Measurements from ENCODE around the gene BTNL3.
"Not testable (repeated sequence)": the region's sequence is repeated elsewhere in the genome, so short reads cannot be mapped to it uniquely, and the experiment has no call there.

BTNL3 gene

GRCh38 chr5:181024245-181025064 lies 35.8 kb downstream of the BTNL3 start:
- DNase-seq: no peak

- no peak for DNase-seq
These were observed 38.9 kb downstream of the BTNL3 start for GRCh38 chr5:181027452-181028031.

- no peak for DNase-seq
These were observed 39.6 kb downstream of the BTNL3 start for GRCh38 chr5:181028032-181028819.

DNA sequence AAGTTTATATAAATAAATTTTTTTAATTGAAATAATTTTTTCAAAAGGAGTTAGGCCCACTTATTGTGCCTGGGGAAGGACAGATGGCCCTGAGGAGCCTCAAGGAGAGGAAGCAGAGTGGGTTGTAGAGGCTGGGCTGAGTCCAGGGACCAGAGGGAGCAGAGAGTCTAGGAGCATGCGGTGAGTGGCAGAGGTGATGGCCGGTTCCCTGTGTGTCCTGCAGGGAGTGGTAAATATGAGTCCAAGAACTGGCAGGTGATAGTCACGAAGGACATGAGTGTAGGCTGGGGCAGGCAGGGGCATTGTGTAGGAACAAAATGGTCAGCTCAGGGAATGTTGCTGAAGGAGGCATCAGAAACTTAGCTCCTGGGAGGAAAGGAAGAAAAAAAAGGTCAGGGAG lies 43.1 kb downstream of the BTNL3 start:
- no peak for DNase-seq

DNA sequence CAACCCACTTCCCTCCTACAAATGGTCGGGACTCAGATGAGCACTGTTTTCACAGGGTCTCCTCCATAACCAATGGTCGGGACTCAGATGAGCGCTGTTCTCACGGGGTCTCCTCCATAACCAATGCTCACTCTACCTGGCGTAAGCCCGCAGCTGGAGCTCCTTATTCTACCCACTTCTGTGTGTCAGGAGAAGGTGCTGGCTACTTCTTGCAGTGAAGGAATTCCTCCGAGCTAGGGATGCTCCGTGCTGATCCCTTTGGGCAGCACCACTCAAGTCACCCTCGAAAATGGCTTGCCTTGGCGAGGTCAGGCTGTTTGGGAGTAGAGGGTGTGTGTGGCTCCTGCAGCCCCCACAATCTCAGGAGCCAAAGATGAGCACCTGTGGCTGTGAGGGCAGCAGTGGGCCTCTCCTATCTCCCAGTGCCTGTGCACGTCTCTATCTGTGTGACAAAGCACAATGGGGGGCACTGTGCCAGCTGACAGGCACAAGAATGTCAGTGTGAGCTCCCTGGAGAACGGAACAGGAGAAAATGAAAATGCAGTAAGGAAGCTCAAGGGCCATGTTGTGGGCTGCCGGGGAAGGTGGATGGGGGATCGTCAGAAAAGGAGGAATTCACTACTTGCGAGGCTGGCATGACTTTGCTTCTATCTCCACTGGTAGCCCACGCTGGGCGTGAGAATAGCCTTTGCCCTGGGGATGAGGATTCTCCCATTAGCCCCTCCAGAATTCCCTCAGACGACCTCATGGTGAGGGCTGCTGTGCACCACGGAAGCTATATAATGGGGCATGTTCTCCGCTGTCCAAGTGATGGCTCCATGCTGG lies 47.6 kb downstream of the BTNL3 start:
- DNase-seq: no peak

GRCh38 chr5:181036816-181037364 lies 48.2 kb downstream of the BTNL3 start:
- no peak for DNase-seq

GRCh38 chr5:181037365-181037861 lies 48.8 kb downstream of the BTNL3 start:
- DNase-seq: no peak

GRCh38 chr5:181039471-181039870 lies 50.8 kb downstream of the BTNL3 start:
- no peak for DNase-seq

DNA sequence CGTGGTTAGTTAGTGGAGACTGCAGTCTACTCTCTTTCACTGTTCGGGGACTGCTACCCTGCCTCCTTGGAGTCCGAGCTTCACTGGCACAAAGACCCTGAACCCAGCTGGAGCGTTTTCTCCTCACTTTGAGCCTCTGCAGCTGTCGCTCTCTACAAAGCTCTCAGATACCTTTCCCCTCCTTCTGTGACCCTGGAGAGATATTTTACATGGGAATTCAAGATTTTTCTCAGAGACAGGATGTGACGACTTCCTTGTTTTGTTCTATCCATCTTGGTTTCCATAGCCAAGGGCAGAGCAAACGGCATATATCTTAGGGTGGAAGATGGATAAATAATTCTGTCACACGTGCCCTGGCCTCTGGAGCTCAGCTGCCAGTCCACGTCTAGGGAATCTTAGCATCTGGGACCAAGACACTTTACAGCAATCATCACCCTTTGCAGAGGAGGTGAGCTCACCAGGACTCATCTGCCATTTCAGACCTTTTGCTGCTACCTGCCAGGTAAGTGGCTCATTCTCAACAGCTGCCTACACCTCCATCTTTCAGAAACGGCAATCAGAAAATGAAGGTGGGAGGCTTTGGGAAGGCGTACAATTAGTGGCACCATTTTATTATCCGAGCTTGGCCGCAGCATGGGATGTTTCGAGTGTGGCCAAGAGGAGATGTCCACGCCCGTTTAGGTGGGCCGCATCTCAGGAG lies 51.4 kb downstream of the BTNL3 start, which contains the start of gene BTNL9:
BTNL9 (plus strand) TSS at position 336 of the 700 bp plus-strand sequence. CDS start 5,224 bp downstream, outside the sequence.
- DNase-seq: no peak

DNA sequence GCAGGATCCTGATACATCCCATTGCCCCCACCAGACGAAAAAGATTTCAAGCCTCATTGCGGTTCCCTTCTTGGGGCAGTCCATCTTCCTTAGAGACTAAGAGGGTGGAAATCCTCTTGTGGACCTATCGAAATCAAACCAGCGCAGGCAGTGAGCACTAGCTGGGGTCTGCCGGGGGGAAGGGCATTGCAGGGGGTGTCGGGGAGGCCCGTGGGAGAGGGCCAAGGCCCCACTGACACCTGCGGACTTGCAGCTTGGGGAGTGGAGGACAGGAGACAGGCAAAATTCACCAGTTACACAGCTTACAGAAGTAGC lies 51.9 kb downstream of the BTNL3 start:
- DNase-seq: no peak

- no peak for DNase-seq
These were observed 52.4 kb downstream of the BTNL3 start for GRCh38 chr5:181041043-181041442.

GRCh38 chr5:181042036-181042713 lies 53.5 kb downstream of the BTNL3 start:
- no peak for DNase-seq

GRCh38 chr5:181042722-181043121 lies 54.1 kb downstream of the BTNL3 start:
- no peak for DNase-seq

- DNase-seq: no peak
These were observed 54.8 kb downstream of the BTNL3 start for GRCh38 chr5:181043285-181044092.

- DNase-seq: no peak
These were observed 55.5 kb downstream of the BTNL3 start for GRCh38 chr5:181044093-181044599.

DNA sequence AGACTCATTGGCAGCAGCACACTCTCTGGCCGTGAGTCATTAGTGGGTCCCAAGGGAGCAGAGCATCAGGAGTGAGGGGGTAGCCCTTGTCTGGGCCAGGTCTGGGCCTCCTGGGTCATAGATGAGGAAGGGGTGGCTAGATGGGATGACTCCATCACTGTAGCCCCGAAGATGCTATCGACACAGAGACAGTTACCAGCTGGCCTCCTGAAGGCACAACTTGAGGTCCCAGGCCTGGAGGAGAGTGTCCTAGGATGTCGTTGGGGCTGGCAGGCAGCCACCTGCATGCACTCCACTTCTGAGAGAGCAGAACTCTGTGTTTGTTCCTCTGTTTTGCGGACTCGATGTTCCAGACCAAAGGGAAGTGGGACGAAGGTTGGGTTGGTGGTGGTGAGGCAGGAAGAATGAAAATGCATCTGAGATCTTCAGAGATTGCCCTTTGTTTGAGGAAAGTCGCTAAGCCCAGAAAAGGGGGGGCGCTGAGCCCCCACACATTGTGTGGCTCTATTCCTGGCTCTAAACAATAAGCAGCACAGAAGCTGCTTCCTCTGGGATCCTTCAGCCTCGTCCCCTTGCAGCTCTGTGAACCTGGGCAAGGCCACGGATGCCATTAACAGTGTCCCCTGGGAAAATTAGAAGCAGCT lies 56.1 kb downstream of the BTNL3 start:
- no peak for DNase-seq

DNA sequence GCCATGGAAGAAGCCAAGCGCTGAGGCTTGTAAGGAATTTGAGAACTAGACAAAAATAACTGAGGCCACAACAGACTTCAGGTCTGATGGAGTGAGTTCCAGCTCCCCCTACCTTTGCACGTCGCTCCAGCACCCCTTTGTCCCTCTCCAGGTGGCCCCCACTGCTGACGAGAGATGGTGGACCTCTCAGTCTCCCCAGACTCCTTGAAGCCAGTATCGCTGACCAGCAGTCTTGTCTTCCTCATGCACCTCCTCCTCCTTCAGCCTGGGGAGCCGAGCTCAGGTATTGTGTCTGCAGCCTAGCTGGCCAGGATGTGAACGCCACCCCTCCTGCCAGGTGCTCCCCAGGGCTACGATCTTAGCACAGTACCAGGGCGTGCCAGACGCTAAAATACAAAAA lies 56.7 kb downstream of the BTNL3 start:
- no peak for DNase-seq

- not testable (repeated sequence) for DNase-seq
These were observed 57.2 kb downstream of the BTNL3 start for GRCh38 chr5:181045857-181046256.

DNA sequence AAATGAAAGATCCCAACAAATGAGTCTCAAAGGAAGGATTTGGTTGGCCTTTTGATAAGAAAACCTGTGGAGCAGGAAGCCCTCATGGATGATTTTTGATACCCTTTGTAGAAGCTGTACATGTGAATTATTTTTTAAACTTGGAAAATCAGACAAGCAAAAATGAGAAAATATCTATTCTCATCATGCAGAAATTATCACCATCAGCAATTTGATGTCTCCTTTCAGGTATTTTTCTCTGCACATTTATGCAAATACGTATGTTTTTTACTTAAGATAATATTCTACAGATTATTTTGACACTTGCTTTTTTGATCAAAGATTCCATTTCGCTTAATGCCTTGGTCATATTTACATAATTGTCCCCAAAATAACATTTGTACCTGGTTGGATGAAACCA lies 58.6 kb downstream of the BTNL3 start:
- no peak for DNase-seq

GRCh38 chr5:181047921-181048320 lies 59.3 kb downstream of the BTNL3 start:
- DNase-seq: no peak
